Urinary bladder (tissue), 2 donors: ENCODE measurements around the gene C20orf96. TPM values are rescaled to one million over a fixed set of nuclear protein-coding genes. Genes with fewer than 3 reads are reported as not detected.

Experiments
- polyA plus RNA-seq: library from polyadenylated mRNA; stranded (reverse); fragments of 200-250 nt; gene quantifications from one replicate; pipeline ENCODE4 v1.2.3, GENCODE V29; 2013
- total RNA-seq: library from RNA; depleted of rRNA; stranded (reverse); fragments of >200 nt; gene quantifications from one replicate; pipeline ENCODE4 v1.2.3, GENCODE V29; 2014
- donor health status: healthy.

C20orf96 gene
- total and polyA plus RNA-seq, 2 donors, result 5.0 to 6.4 TPM

Other genes with a start within 250 kb of the C20orf96 start
- not detected for gene DEFB125, start 203.1 kb downstream of the C20orf96 start, total RNA-seq
- gene DEFB125, start 203.1 kb downstream of the C20orf96 start, polyA plus RNA-seq, result not detected
- gene DEFB126, start 148.2 kb downstream of the C20orf96 start, total RNA-seq, result not detected
- not detected for gene DEFB126, start 148.2 kb downstream of the C20orf96 start, polyA plus RNA-seq
- not detected for gene DEFB127, start 133.3 kb downstream of the C20orf96 start, total RNA-seq
- not detected for gene DEFB127, start 133.3 kb downstream of the C20orf96 start, polyA plus RNA-seq
- not detected for gene DEFB128, start 101.0 kb downstream of the C20orf96 start, total RNA-seq
- not detected for gene DEFB128, start 101.0 kb downstream of the C20orf96 start, polyA plus RNA-seq
- not detected for gene DEFB129, start 63.5 kb downstream of the C20orf96 start, total RNA-seq
- gene DEFB129, start 63.5 kb downstream of the C20orf96 start, polyA plus RNA-seq, result not detected
- gene DEFB132, start 33.0 kb downstream of the C20orf96 start, total RNA-seq, result not detected
- gene DEFB132, start 33.0 kb downstream of the C20orf96 start, polyA plus RNA-seq, result 0.04 TPM
- gene ZCCHC3, start 6.8 kb upstream of the C20orf96 start, total RNA-seq, result 18.0 TPM
- 14.2 TPM for gene ZCCHC3, start 6.8 kb upstream of the C20orf96 start, polyA plus RNA-seq
- gene SOX12, start 34.8 kb upstream of the C20orf96 start, total RNA-seq, result 3.4 TPM
- 11.1 TPM for gene SOX12, start 34.8 kb upstream of the C20orf96 start, polyA plus RNA-seq
- 10.8 TPM for gene NRSN2, start 56.4 kb upstream of the C20orf96 start, total RNA-seq
- gene NRSN2, start 56.4 kb upstream of the C20orf96 start, polyA plus RNA-seq, result 47.5 TPM
- 3.9 TPM for gene TRIB3, start 90.0 kb upstream of the C20orf96 start, total RNA-seq
- gene TRIB3, start 90.0 kb upstream of the C20orf96 start, polyA plus RNA-seq, result 6.3 TPM
- 42.1 TPM for gene RBCK1, start 117.5 kb upstream of the C20orf96 start, total RNA-seq
- 94.3 TPM for gene RBCK1, start 117.5 kb upstream of the C20orf96 start, polyA plus RNA-seq
- 26.9 TPM for gene TBC1D20, start 171.8 kb upstream of the C20orf96 start, total RNA-seq
- 37.0 TPM for gene TBC1D20, start 171.8 kb upstream of the C20orf96 start, polyA plus RNA-seq